Measurements from ENCODE around the gene ELFN2. TPM values are rescaled to one million over a fixed set of nuclear protein-coding genes. Genes with fewer than 3 reads are reported as not detected.

The ELFN2 gene, protein sequence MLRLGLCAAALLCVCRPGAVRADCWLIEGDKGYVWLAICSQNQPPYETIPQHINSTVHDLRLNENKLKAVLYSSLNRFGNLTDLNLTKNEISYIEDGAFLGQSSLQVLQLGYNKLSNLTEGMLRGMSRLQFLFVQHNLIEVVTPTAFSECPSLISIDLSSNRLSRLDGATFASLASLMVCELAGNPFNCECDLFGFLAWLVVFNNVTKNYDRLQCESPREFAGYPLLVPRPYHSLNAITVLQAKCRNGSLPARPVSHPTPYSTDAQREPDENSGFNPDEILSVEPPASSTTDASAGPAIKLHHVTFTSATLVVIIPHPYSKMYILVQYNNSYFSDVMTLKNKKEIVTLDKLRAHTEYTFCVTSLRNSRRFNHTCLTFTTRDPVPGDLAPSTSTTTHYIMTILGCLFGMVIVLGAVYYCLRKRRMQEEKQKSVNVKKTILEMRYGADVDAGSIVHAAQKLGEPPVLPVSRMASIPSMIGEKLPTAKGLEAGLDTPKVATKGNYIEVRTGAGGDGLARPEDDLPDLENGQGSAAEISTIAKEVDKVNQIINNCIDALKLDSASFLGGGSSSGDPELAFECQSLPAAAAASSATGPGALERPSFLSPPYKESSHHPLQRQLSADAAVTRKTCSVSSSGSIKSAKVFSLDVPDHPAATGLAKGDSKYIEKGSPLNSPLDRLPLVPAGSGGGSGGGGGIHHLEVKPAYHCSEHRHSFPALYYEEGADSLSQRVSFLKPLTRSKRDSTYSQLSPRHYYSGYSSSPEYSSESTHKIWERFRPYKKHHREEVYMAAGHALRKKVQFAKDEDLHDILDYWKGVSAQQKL
- 0.64 and 1.9 TPM in 2 replicates for total RNA-seq

DNA sequence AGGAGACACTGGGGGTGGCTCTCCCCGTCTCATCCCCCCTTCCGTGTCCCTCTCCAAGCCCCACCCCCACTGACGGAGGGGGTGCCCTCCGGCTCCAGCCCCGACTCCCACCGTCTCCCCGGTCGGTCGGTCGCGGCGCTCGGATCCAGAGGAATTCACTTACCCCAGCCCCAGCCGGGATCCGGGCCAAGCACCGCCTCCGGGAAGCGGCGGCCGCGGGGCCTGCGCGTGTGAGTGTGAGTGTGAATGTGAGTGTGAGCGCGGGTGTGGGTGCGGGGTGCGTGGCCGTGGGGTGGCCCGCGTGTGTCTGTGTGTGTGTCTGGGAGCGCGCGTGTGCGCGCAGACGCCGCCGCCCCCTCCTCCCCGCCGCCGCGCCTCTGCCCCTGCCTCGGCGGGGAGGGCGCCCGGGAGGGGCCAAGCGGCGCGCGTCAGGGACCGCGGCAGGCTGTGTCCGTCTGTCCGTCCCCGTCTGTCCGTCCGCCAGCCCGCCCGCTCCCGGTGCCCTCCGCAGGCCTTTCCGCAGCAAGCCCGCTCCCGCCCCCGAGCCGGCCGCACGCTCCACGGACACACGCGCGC, at the start of gene ELFN2:
Gene ELFN2, minus strand, starts transcription at position 345 of the 576 bp plus-strand sequence. CDS start 51,945 bp downstream, outside the sequence.

Other genes starting within 250 kb of the ELFN2 start
- gene C1QTNF6, start 239.2 kb downstream of the ELFN2 start, total RNA-seq = 4.3 TPM in 2 replicates
- gene SSTR3, start 215.0 kb downstream of the ELFN2 start, total RNA-seq = under 0.01 TPM in 1 of 2 replicates, not detected in the other
- gene RAC2, start 183.2 kb downstream of the ELFN2 start, total RNA-seq = 16.6 and 18.1 TPM in 2 replicates
- 1.5 TPM in 1 of 2 replicates, not detected in the other for gene CYTH4, start 145.0 kb downstream of the ELFN2 start, total RNA-seq
- 0.43 and 2.2 TPM in 2 replicates for gene MFNG, start 58.9 kb upstream of the ELFN2 start, total RNA-seq
- 16.4 and 34.2 TPM in 2 replicates for gene CARD10, start 91.9 kb upstream of the ELFN2 start, total RNA-seq
- gene CDC42EP1, start 133.0 kb upstream of the ELFN2 start, total RNA-seq = 11.7 and 36.1 TPM in 2 replicates
- not detected in 2 replicates for gene LGALS2, start 152.6 kb upstream of the ELFN2 start, total RNA-seq
- 31.1 and 41.7 TPM in 2 replicates for gene GGA1, start 181.4 kb upstream of the ELFN2 start, total RNA-seq
- gene SH3BP1, start 212.2 kb upstream of the ELFN2 start, total RNA-seq = 28.1 and 42.4 TPM in 2 replicates
- gene PDXP, start 231.2 kb upstream of the ELFN2 start, total RNA-seq = 9.2 and 10.0 TPM in 2 replicates
- 1,268 and 2,738 TPM in 2 replicates for gene LGALS1, start 248.2 kb upstream of the ELFN2 start, total RNA-seq

Data from tracheal epithelial cell (primary cell).